NCI-H460 (cell line): ENCODE data around the gene DKK3. TPM values are rescaled to one million over a fixed set of nuclear protein-coding genes. Genes with fewer than 3 reads are reported as not detected.

Experiments used
- DNase-seq: peaks from one replicate; pipeline ENCODE4 v3.0.0-alpha.2; 2016; ENCODE audit warnings: low read depth; ENCODE audit errors: extremely low read depth
- total RNA-seq: library from RNA; depleted of rRNA; stranded (reverse); fragments of >200 nt; shearing (Covaris generic); gene quantifications from 2 replicates; pipeline ENCODE4 v1.2.3, GENCODE V29; 2014

The DKK3 gene
- total RNA-seq, 1 experiment from 2014 or later, result 0.74 TPM

DNA sequence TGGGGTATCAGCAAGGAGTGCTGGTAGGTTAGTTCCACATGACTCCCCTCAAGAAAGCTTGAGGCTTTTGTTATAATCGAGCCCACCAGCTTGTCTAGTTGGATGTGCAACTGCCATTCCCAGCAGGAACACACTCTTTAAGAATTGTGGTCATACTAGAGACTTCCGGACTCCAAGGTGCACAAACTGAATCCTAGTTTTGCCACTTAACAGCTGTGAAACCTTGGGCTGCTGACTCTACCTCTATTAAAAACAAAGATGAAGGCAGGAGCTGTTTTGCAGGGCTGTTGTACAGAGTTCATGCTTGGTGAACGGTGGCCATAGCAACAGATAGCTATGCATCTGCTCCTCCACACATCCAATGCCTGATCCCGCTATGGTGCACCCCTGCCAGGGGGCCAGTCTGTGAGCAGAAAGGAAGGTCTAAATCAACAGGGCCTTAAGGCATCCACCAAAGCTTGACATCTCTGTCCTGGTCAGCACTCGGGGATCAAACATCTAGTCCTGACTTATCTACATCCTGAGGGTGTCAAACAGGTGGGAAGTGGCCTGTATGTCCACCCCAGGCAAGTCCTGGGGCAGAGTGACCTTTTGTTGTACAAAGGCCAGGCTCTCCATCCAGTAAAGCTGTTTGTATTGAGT lies 36.4 kb downstream of the DKK3 start:
- DNase-seq, result no peak

DNA sequence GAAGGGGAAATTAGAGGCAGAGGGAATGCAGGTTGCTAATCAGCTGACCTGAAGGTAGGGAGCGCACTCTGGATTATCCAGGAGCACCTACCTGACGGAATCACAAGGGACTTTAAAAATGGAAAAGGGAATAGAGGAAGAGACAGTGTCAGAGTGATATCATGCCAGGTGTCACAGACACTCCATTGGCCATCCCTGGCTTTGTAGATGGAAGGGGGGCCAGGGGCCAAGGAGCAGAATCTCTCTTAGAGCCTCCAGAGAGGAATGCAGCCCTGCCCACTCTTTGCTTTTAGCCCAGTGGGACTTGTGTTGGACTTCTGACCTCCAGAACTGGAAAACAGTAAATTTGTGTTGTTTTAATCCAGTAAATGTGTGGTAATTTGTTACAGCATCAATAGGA lies 37.9 kb downstream of the DKK3 start:
- no peak for DNase-seq

DNA sequence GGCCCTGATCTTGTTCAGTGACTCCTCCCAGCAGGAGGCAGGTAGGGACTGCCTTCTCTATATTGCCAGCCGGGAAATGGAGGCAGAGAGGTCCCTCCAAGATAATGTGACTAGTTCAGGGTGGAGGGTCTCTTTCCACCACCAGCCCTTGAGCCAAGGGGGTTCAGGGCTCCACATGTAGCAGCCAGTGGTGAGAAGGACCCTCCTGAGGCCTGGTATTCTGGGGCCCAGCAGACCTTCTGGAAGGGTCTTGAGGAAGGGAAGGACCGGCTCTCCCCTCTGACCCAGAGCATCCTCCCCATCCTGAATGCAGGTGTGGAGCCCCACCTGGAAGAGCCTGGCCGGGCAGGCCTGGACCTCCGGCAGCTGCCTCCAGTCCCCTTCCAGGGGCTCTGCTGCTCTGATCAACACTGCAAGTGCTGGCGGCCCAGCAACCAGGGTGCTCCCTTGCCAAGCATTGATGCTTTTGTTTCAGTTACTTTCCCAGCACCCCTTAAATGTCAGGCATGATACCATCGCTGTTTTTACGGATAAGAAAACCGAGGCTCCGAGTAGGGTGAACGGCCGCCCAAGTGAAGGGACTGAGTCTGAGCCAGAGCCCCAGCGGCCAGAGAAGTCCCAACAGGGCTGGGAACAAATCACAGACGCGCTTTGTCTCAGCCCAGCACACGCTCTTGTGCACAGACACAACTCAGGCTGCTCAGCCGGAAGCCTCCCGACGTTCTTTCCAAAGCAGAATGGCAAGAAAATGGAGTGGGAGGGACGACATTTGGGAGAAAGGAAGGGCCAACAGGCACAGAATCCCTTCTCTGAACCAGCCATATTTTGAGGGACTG lies 38.8 kb downstream of the DKK3 start:
- no peak for DNase-seq

DNA sequence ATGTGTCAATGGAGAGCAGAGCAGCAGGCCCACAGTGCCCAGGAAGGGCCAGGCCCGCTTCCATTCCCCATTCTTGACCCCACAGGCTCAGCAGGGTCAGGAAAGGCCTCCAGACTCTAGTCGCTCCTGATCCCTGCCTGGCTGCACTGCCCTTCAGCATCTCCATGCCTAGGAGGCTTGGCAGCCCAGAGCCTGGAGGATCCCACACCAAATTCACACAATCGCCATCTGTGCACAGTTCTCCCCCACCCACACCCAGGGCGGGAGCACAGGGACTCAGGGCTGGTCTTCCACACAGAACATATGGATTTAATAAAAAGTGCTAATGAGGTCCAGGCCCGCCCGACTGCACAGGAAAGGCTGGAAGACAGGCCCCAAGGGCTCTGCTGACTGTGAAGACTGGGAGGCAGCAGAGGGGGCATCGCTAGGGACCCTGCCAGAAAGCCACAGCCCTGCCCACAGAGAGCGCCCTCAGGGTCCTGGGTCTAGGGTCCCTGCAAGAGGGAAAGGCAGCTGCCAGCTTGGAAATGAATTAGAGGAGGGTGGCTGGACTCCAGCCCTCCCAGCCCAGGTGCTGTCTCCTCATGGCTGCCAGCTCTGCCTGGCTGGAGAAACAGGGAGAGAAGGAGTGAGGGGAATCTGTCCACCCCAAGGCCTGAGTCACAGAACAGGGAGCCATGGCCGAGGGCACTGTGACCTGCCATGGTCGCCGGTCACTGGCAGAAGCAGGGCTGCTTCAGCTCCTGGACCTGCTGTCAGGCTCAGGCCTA lies 39.7 kb downstream of the DKK3 start:
- no peak for DNase-seq

DNA sequence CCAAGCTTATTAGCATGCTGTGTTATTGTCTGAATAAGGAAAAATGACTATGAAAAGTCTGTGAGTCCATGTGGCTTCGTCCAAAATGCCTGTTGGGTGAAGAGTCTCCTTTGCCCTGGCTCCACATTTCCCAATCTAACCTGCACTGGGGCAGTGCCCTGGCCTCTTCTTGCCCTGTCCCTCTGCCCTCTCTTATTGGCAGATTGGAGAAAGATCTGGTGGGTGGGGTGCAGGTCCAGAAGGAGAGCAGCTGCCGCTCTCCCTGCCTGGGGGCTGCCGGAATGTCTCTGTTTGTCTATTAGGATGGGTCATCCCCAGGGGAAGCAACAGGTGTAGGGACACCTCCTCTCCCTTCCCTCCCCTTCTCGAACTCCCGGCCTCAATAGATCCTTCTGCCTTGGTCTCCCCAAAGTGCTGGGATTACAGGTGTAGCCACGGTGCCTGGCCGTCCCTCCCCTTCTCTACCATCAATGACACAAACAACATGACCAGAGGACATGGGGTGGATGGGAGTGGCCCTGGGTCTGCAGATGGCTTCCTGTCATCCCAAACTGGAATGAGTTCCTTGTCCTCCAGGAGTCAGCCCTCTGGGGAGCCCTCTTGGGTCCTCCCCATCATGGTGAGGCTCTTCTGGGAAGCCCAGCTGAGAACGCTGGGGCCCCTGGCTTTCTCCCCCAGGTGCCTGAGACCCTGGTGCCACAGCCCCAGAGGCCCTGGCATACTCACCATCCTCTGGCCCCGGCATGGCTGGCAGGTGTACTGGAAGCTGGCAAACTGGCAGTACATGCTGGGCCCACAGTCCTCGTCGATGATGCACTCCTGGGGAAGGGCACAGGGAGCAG lies 40.5 kb downstream of the DKK3 start:
- no peak for DNase-seq

DNA sequence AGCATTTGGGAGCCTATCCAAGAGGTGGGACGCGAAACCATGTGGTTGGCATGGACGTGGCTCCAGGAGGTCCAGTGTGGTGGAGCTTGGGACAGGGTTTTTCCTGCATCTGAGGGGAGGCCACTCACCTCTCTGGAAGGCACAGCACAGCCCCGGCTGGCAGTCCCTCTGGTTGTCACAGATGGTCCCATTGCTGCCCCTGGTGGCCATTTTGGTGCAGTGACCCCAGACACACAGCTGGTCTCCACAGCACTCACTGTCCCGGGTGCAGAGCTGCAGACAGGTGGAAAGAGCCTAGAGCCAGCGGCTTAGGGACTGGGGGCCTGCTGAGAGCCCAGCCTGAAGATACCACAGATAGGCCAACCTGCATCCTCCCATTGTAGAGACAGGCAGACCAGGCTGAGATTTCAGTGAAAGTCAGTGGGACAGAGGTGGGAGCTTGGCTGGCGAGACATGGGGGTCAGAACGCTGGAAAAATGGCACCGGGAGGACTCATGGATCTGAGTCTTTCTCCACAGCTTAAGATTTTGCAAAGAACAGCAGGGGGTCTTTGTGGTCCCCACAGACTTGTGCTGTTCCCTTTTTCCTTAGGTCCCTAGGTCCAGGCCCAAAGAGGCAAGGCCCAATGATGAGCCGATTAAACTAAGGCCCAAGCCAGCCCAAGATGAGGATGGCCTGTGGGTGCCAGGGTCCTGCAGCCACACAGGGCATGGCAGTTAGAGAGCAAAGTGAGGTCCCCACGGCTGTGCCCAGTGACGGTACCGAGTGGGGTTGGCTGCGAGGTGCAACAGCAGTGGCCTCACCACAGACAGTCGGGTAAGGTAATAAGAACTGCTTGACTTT lies 41.4 kb downstream of the DKK3 start:
- DNase-seq, result peak; percentile 49

DNA sequence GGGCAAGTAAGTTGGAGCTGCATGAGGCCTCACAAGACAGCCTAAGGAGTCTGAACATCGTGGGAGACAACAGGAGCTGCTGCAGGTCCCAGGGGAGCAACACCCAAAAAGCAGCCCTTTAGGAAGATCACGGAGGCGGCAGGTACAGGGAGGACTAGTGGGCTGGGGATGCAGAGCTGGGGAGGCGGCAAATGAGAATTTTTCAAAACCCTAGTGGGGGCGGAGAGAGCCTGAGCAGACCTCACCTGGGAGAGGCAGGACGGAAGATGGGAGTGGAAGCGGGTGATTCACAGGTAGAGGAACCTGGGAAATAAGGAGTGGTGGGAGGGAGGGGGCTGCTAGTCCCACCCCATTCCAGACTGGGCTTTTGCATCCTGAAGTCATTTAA lies 42.1 kb downstream of the DKK3 start:
- DNase-seq, result no peak

DNA sequence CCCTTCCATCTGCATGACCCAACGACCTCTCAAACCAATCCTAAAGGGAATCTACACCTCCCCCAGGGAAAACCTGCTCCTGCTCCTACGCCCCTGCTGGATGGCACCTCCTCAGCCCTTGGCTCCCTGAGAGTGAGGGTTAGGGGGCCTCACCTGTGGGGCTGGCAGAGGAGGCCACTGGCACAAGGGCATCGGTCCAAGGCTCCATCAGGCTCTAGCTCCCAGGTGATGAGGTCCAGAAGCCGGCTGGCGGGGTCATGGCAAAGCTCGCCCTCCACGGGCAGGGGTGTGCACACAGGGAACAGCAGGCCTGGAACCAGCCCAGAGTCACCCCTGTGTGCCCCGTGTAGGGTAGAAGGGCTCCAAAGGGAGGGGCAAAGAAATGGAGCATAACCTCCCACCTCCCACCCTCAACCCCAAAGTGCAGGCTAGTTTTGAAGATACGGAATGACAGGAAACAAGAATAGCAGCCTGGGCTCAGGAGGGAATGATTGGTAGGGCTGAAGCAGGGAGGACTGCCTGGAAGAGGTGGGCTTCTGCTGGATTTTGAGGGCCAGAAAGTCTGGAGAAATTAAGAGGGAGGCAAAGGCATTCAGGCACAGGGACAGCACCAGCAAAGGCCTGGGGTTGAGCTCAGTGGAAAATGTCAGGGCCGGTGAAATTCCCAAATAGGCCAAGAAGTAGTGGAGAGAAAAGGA lies 42.6 kb downstream of the DKK3 start:
- DNase-seq, result no peak

DNA sequence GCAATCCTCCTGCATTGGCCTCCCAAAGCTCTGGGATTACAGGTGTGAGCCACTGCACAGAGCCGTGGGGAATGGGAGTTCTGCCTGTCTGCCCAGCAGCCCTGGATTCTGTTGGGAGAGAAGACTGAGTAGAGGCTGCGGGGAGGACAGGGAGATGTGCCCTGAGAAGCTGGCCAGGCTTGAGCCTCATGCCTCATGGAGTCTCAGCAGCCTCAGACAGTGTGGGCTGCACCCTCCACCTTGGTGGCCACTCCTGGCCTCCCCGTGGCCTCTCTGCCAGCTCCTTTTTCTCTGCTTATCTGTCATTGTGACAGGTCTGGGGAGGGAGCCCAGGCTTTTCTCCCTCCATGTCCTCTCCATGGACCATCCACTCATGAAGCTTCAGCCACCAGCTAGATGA lies 43.2 kb downstream of the DKK3 start:
- no peak for DNase-seq

DNA sequence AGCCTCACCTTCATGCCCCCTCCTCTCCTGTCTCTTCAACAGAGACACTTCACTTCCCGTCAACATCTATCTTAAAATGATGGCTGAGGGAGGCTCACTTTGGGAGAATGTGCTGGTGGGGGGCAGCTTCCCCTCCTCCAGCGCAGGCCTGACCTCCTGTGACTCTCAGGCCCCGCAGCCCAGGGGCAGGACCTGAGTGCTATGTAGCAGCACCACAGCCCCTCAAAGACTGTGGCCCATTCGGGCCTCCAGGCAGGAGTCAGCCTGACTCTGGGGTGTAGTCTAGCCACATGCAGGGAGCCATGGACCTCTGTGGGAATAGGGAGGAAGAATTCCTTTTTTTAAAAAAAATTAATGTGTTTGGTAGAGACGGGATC lies 43.7 kb downstream of the DKK3 start:
- no peak for DNase-seq

DNA sequence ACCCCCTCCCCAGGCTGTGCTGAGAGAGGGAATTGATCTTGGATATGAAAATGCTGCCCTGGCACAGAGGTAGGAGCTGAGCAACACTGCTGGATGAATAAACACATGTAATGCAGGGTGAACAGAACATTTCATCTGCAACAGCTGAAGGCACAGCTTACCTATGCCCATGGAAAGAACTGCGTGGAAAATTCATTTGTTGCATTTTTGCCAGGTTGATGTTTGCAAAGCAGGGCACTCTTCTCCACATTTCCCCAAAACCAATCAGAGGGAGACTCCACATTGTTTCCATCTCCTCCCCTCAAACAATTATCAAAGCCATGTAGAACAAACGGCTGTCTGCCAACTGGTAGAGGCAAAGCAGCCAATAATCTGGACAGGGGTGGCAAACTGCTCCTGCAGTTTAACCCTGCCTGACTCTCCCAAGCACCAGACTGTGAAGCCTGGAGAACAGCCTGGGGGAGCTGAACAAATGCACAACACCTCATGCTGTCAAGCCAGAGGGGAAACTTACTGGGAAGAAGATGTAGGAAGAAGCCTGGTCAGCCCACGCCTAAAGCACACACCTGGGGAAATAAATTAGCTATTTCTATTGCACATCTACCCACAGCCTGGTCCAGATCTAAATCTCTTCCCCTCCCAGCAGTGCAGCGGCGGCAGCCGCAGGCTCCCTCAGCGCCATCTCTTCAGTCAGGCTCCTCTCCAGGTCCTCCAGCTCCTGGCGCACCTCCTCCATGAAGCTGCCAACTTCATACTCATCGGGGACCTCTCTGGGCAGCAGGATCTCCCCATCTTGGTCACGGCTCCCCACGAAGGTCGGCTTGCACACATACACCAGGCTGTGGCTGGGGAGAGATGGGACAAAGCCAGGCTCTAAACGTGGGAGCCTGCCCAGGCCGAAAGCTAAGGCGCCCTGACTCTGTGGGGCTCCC lies 44.3 kb downstream of the DKK3 start:
- no peak for DNase-seq

DNA sequence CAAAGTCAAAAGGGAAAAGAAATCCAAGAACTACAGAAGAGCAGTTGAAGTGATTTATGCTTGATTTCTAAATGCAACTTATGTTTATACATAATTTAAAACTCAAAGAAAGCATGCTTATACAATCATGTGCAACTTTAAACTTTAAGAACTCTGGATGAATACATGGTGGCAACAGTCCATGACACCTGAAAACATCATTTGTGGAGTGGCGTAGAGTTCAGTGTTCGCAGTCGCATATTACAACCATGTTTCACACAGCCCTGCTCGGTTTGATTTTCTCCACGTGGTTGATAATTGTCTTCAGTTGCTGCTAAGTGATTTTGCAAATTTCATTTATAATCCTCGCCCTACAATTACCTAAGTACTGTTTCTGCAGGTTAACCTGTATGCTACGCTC lies 45.4 kb downstream of the DKK3 start:
- no peak for DNase-seq

DNA sequence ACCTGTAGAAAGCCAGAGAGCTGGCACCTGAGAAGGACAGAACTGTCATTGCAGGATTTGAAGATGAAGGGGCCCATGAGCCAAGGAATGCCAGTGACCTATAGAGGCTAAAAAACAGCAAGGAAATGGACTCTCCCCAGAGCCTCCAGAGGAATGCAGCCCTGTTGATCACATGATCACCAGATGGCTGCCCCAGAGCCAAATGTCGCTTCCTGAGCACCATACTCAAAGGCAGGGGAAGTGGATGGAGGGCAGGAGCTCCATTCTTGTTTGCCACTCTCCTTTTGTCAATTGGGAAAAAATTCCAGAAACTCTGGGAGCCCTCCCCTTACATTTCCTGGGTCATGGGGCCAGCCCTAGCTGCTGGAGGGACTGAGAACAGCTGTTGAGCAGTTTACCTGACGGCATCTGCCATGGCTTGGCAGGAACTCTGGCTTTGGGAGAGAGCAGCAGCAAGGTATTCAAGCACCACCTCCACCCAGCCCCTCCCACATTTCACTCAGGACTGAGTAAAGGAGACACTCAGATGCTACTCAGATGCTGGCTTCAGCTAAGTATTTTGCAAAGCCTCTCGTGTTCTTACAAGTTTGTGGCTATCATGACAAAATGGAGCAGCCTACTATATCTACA lies 46.9 kb downstream of the DKK3 start:
- no peak for DNase-seq

DNA sequence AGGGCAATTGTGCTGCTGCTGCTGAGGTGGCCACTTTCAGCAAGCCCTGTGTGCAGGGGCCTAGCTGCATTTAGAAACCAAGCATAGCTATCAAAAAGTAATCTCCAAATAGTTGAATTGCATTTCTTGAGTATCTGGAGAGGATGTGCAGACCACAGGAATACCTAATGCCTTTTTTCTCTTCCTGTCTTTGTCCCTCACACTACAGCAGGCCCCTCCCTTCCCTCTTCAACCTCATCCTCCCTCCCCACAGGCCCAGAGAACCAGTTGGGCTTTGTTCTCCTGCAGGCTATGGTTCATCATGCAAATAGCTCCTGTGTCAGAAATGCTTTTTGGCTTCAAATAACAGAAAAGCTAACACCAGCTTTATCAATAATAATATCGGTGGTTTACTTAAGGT lies 47.7 kb downstream of the DKK3 start:
- no peak for DNase-seq

DNA sequence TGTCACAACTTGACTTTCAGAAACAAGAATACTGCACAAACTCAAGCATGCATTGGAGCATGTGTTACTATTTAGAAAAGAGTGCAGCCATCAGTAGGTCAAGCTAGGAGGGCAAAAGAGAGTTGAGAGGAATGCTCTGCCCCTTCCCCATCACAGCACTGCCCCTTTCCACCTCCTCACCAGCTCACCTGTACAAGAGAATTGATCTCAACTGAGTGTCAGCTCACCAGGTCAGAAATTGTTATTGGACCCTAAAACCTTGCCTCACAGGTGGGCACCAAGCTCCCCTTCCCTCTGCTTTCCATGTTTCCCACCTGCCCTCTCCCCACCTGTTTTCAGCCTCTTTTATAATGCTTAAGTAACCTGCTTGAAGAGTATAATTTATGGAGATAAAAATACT lies 48.8 kb downstream of the DKK3 start:
- no peak for DNase-seq

DNA sequence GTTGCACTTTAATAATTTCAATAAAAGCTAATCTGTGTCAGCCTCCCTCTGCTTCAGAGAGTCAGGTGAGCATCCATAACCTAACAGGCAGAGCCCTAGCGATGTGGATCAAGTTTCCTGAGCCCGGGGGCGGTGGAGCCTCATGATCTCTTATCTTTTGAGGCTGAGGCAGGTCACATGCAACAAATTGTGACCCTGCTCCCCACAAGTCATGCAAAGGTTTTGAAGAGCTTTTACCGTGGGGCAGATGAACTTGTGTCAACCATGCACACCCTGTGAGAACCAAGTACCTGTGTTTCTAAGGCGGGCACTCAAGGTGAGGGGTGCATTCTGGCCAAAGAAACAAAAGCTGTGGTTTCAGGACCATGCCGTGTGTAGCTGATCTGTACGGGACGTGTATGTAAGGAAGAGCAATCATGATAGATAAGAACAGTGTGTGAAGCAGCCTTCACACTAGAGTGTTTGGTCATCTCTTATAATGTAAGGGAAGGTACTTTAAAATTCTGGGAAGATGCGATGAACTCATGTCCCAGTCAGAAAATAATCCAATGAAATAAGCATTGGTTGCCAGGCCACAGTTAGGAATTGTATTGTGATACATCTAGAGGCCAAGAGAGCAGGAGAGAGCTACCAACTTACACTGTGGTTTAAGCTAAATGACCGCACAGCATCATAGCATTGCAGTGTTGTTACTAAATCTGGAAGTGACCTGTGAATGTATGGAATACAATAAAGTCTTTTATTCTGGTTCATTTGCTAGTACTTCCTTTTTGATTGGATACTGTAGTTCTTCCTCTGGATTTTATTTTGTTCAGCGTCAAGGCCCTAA lies 49.8 kb downstream of the DKK3 start:
- DNase-seq, result no peak

DNA sequence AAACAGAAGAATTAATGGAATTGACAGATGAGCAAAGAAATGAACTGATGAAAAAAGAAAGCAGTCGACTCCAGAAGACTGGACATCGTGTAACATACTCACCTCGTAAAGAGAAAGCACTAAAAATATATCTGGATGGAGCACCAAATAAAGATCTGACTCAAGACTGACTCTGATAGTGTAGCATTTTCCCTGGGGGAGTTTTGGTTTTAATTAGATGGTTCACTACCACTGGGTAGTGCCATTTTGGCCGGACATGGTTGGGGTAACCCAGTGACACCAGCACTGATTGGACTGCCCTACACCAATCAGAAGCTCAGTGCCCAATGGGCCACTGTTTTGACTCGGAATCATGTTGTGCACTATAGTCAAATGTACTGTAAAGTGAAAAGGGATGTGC lies 52.4 kb downstream of the DKK3 start:
- no peak for DNase-seq
